Measurements from ENCODE around the gene SPTSSA. TPM values are rescaled to one million over a fixed set of nuclear protein-coding genes. Genes with fewer than 3 reads are reported as not detected.
A peak's percentile ranks its signal among the peaks of the same experiment; 100 is the strongest.
"Not testable (repeated sequence)": the region's sequence is repeated elsewhere in the genome, so short reads cannot be mapped to it uniquely, and the experiment has no call there.

The SPTSSA gene, protein sequence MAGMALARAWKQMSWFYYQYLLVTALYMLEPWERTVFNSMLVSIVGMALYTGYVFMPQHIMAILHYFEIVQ
- total RNA-seq = 10 to 100 TPM; 22.8 to 29.3 (median 26.7) TPM
- polyA plus RNA-seq = 10 to 100 TPM; 55.5 to 79.3 (median 75.4) TPM

DNA sequence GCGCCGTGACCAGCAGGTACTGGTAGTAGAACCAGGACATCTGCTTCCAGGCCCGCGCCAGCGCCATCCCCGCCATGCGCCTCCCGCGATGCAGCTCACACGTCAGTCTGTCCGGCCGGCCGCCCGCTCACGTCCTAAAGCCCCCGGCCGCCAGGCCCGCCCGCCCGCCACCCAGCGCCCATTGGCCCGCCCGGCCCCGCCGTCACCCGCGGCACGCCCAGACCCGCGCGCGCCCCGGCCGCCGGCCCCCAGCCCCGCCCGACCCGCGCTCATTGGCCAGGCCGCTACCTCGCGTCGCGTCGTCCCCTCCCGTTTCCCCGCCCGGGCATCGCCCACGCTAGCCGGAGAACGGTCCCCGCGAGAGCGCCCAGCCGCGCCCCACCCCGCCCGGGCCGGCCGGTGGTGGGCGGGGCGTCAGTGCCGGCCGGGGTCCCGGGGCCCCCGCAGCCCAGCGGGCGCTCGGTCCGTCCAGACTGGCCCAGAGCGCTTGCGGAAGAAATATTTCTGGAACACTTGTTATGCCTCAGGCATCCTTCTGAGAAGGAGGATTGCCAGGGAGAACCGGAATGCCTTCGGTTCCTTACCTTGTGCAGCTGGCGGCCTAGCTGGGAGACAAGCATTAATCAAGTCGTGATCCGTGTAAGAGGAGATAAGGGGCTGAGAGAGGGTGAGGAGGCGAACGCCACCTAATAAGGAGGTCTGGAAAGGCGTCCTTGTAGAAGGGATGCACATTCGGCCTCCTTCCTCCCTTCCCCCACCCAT lies at the start of gene SPTSSA:
TSS of gene SPTSSA (minus strand) at position 109 of the 762 bp plus-strand sequence. CDS start at position 76, 33 bp downstream.
- DNase-seq = peak; percentile 96
- Histone ChIP-seq H3K4me1 (peaks cover 0 to 25% (median 19%) of the 10 kb centered on the region in 4 donors), H3K27ac (peak within 1 kb of the TSS; percentile 91 to 99 (median 96)), H3K36me3 (no peaks in the 10 kb centered on the region), H3K4me3 (peak within 1 kb of the TSS; percentile 53 to 86 (median 81)), H3K9me3 (no peaks in the 10 kb centered on the region), H3K27me3 (no peaks in the 10 kb centered on the region)
- WGBS, 2 donors = 1% methylated on average over 82 of the region's 82 CpGs
- intact Hi-C loops (cut with DNase I) = loop anchor here (1.0 to 5.0 kb wide), 3 partner anchors 35 to 95 kb away; partner anchors contain the start of gene EAPP
- TF ChIP-seq, protein P1, sequence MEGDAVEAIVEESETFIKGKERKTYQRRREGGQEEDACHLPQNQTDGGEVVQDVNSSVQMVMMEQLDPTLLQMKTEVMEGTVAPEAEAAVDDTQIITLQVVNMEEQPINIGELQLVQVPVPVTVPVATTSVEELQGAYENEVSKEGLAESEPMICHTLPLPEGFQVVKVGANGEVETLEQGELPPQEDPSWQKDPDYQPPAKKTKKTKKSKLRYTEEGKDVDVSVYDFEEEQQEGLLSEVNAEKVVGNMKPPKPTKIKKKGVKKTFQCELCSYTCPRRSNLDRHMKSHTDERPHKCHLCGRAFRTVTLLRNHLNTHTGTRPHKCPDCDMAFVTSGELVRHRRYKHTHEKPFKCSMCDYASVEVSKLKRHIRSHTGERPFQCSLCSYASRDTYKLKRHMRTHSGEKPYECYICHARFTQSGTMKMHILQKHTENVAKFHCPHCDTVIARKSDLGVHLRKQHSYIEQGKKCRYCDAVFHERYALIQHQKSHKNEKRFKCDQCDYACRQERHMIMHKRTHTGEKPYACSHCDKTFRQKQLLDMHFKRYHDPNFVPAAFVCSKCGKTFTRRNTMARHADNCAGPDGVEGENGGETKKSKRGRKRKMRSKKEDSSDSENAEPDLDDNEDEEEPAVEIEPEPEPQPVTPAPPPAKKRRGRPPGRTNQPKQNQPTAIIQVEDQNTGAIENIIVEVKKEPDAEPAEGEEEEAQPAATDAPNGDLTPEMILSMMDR (IDR thresholded peaks at IDR 0.05) = no peak
- peak in 1 of 4 donors; percentile 5 for TF ChIP-seq EP300 (IDR thresholded peaks at IDR 0.05)
- TF ChIP-seq POLR2AphosphoS5 (IDR thresholded peaks at IDR 0.05) = peak; percentile 92 to 98 (median 96)
- peak; percentile 68 to 71 for TF ChIP-seq POLR2A (IDR thresholded peaks at IDR 0.05)

DNA sequence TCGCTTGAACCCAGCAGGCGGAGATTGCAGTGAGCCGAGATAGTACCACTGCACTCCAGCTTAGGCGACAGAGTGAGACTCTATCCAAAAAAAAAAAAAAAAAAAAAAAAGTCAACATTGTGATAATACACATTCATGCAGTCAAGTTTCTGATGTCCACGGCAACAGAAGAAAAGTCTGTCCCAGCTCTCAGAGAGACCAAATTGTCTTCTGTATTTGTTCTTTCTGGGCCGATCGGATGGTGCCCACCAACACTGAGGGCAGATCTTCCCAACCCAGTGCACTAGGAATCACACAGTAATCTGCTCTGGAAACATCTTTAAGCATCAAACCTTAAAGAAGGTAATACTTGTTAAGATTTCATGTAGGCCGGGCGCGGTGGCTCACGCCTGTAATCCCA lies 45.8 kb upstream of the SPTSSA start:
- Histone ChIP-seq H3K4me3 (no peak overlapping the region), H3K9me3 (no peaks in the 10 kb centered on the region), H3K27ac (no peak overlapping the region), H3K36me3 (no peaks in the 10 kb centered on the region), H3K27me3 (no peaks in the 10 kb centered on the region), H3K4me1 (no peaks in the 10 kb centered on the region)
- TF ChIP-seq, protein P1 (IDR thresholded peaks at IDR 0.05) = no peak
- TF ChIP-seq EP300 (IDR thresholded peaks at IDR 0.05) (no peak), POLR2AphosphoS5 (IDR thresholded peaks at IDR 0.05) (no peak), POLR2A (IDR thresholded peaks at IDR 0.05) (no peak)
- intact Hi-C loops (cut with DNase I) = no loop called here
- 94 to 97% methylated on average over 11 of the region's 11 CpGs for WGBS, 2 donors
- DNase-seq = peak; percentile 27

DNA sequence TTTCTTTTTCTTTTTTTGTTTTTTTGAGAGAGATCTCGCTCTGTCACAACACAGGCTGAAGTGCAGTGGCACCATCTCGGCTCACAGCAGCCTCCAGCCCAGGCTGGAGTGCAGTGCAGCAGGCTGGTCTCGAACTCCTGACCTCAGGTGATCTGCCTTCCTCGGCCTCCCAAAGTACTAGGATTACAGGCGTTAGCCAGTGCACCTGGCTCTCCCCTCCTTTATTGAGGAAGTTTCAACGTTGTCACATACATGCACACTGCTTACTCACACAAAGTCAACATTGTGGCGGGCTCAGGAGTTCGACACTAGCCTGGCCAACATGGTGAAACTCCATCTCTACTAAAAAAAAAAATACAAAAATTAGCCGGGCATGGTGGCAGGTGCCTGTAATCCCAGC lies 45.4 kb upstream of the SPTSSA start:
- WGBS, 2 donors = 31 to 76% methylated on average over 9 of the region's 9 CpGs
- Histone ChIP-seq H3K36me3 (no peaks in the 10 kb centered on the region), H3K4me3 (no peak overlapping the region), H3K9me3 (no peaks in the 10 kb centered on the region), H3K27ac (no peak overlapping the region), H3K27me3 (no peaks in the 10 kb centered on the region), H3K4me1 (no peaks in the 10 kb centered on the region)
- TF ChIP-seq EP300 (IDR thresholded peaks at IDR 0.05) = no peak
- no peak for TF ChIP-seq POLR2AphosphoS5 (IDR thresholded peaks at IDR 0.05)
- TF ChIP-seq, protein P1 (IDR thresholded peaks at IDR 0.05) = no peak
- TF ChIP-seq POLR2A (IDR thresholded peaks at IDR 0.05) = no peak
- peak; percentile 10 for DNase-seq
- intact Hi-C loops (cut with DNase I) = no loop called here

DNA sequence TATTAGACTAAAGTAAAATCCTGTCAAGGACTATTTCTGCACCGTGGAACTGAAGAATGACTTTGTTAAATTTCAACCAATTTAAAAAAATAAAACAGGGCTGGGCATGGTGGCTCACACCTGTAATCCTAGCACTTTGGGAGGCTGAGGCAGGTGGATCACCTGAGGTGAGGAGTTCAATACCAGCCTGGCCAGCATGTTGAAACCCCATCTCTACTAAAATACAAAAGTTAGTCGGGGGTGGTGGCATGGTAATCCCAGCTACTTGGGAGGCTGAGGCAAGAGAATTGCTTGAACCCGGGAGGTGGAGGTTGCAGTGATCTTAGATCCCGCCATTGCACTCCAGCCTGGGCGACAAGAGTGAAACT lies 43.1 kb upstream of the SPTSSA start:
- H3K4me3 ChIP-seq; H3K27me3 ChIP-seq; H3K36me3 ChIP-seq; intact Hi-C loops (cut with DNase I); H3K9me3 ChIP-seq; DNase-seq; H3K4me1 ChIP-seq; H3K27ac ChIP-seq: not testable (repeated sequence)
- WGBS, 2 donors = 39 to 76% methylated on average over 5 of the region's 5 CpGs

DNA sequence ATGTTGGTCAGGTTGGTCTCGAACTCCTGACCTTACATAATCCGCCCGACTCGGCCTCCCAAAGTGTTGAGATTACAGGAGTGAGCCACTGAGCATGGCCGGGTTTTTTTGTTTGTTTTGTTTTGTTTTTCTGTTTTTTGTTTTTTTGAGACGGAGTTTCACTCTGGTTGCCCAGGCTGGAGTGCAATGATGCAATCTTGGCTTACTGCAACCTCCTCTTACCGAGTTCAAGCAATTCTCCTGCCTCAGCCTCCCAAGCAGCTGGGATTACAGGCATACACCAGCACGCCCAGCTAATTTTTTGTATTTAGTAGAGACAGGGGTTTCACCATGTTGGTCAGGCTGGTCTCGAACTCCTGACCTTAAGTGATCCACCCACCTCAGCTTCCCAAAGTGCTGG lies 42.0 kb upstream of the SPTSSA start:
- H3K36me3 ChIP-seq; H3K4me1 ChIP-seq; H3K27me3 ChIP-seq; intact Hi-C loops (cut with DNase I); H3K9me3 ChIP-seq; H3K27ac ChIP-seq; H3K4me3 ChIP-seq: not testable (repeated sequence)
- peak; percentile 10 for DNase-seq
- WGBS, 2 donors = 83 to 92% methylated on average over 9 of the region's 9 CpGs

Measured in sigmoid colon (tissue), 7 donors.